Measurements from ENCODE around the gene IER2. TPM values are rescaled to one million over a fixed set of nuclear protein-coding genes. Genes with fewer than 3 reads are reported as not detected.
"Not testable (repeated sequence)": the region's sequence is repeated elsewhere in the genome, so short reads cannot be mapped to it uniquely, and the experiment has no call there.

IER2 gene
- total RNA-seq, 2 donors from 2014 or later: 168 to 184 TPM

DNA sequence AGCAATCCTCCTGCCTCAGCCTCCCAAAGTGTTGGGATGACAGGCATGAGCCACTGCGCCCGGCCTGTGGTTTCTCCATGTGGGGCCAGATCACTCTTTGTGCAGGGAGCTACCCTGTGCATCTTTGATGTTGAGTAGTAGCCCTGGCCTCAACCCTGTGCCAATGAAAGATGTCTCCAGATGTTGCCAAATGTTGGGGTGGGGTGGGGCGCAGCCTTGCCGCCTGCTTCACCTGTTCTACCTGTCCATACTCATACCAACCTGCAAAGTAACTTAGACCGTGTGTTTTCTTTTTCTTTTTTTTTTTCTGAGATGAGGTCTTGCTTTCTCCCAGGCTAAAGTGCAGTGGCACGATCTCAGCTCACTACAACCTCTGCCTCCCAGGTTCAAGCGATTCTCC, 20.9 kb downstream of the IER2 start:
- Mint-ChIP-seq H3K27me3 (ENCODE audit: low read depth) (no peaks in the 10 kb centered on the region), H3K27ac (peak overlapping the region; percentile 98), H3K9me3 (no peaks in the 10 kb centered on the region), H3K4me1 (ENCODE audit: low read depth) (peaks cover 67% of the 10 kb centered on the region), H3K4me3 (peak overlapping the region; percentile 46 to 91), H3K36me3 (ENCODE audit: insufficient read depth in 2 of 2) (peaks cover 2 to 3% of the 10 kb centered on the region in 2 donors)
- DNase-seq (no peak), ATAC-seq (replicated peaks in 1 of 2) (no peak)

DNA sequence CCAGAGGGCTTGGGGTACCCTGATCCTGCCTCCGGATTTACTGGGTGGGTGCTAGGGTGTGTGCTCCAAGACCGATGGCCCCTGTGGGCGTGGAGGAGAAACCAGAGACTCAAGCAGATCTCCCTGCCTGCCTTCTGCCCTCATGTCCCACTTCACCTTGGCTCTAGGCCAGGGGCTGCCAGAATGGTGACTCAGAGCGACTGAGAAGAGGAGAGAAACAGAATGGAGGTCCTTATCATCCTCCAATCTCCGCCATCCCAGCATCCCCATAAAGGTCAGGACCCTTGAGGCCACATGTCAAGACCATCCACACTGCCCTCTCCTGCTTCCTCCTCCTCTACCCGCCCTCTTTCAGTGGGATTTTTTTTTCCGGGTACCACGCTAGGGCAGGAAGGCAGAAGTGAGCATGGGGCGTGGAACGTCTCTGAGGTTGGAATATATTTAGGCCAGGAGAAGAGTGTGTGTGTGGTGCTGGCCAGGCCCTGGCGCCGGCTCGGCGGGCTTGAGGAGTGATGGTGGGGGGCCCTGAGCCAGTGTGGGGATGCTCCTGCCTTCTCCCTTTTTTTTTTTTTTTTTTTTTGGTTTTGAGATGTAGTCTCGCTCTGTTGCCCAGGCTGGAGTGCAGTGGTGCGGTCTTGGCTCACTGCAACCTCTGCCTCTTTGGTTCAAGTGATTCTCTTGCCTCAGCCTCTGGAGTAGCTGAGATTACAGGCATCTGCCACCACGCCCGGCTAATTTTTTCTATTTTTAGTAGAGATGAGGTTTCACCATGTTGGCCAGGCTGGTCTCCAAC, 22.3 kb downstream of the IER2 start:
- peaks cover 53% of the 10 kb centered on the region for H3K4me1 Mint-ChIP-seq (ENCODE audit: low read depth)
- peak; percentile 24 to 42 for ATAC-seq (replicated peaks in 1 of 2)

DNA sequence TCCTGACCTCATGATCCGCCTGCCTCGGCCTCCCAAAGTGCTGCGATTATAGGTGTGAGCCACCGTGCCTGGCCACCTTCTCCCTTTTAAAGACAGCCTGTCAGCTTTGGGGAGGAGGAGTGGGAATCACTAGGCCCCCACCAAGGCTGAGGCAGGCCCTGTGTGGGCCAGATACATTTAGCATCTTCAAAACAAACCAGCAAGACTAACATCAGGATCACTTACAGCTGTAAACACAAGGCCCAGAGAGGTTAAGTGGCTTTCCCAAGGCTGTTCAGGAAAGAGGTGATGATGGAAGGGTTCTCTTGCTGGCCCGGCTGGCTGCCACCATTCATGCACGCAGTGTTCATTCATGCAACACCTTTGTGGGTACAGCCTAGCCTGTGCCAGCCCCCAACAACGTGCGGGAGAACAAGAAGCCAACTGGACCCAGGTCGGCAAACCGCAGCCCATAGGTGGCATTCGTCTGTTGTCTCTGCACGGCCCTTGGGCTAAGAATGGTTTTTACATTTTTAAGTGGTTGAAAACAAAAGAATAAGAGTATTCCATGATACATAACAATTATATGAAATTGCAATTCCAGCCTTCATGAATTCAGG, 23.0 kb downstream of the IER2 start:
- peak overlapping the region; percentile 91 to 97 for H3K4me3 Mint-ChIP-seq
- no peaks in the 10 kb centered on the region for H3K27me3 Mint-ChIP-seq (ENCODE audit: low read depth)
- peaks cover 46% of the 10 kb centered on the region for H3K4me1 Mint-ChIP-seq (ENCODE audit: low read depth)
- H3K27ac Mint-ChIP-seq: peak overlapping the region; percentile 98
- H3K36me3 Mint-ChIP-seq (ENCODE audit: insufficient read depth in 2 of 2): peaks cover 0 to 3% of the 10 kb centered on the region in 2 donors
- DNase-seq (no peak), ATAC-seq (replicated peaks in 1 of 2) (no peak)
- H3K9me3 Mint-ChIP-seq: no peaks in the 10 kb centered on the region

More for the DNA sequence above, 22.3 kb downstream of the IER2 start:
- no peaks in the 10 kb centered on the region for H3K27me3 Mint-ChIP-seq (ENCODE audit: low read depth)
- H3K27ac Mint-ChIP-seq: peak overlapping the region; percentile 98
- DNase-seq: peak; percentile 90
- peaks cover 2 to 3% of the 10 kb centered on the region in 2 donors for H3K36me3 Mint-ChIP-seq (ENCODE audit: insufficient read depth in 2 of 2)
- H3K4me3 Mint-ChIP-seq: peak overlapping the region; percentile 91 to 97
- H3K9me3 Mint-ChIP-seq: no peaks in the 10 kb centered on the region

DNA sequence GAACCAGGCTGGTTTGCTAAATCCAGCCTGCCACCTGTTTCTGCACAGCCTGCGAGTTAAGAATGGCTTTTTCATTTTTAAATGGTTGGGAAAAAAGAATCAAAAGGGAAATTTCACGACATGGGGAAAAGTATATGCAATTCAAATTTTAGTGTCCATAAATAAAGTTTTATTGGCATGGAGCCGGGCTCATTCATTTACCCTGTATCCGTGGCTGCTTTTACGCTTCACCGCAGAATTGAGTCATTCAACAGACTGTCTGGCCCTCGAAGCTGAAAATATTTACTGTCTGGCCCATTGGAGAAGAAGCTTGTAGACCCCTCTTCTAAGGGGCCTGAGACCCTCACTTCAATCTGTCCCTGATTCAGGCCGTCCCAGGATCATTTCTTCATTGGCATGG, 26.1 kb downstream of the IER2 start:
- peaks cover 34% of the 10 kb centered on the region for H3K4me1 Mint-ChIP-seq (ENCODE audit: low read depth)
- H3K9me3 Mint-ChIP-seq: no peaks in the 10 kb centered on the region
- no peak overlapping the region for H3K4me3 Mint-ChIP-seq
- H3K27ac Mint-ChIP-seq: no peak overlapping the region
- ATAC-seq (replicated peaks in 1 of 2) (no peak), DNase-seq (no peak)
- H3K36me3 Mint-ChIP-seq (ENCODE audit: insufficient read depth in 2 of 2): peaks cover 0 to 3% of the 10 kb centered on the region in 2 donors
- H3K27me3 Mint-ChIP-seq (ENCODE audit: low read depth): no peaks in the 10 kb centered on the region

DNA sequence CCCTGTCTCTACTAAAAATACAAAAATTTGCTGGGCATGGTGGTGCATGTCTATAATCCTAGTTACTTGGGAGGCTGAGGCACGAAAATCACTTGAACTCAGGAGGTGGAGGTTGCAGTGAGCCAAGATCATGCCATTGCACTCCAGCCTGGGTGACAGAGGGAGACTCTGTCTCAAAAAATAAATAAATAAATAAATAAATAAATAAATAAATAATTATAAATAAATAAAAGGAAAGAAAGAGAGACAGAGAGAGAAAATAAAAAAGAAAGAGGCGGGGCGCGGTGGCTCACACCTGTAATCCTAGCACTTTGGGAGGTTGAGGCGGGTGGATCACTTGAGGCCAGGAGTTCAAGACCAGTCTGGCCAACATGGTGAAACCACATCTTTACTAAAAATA, 27.4 kb downstream of the IER2 start:
- not testable (repeated sequence) for DNase-seq; H3K4me3 Mint-ChIP-seq; H3K9me3 Mint-ChIP-seq; ATAC-seq (replicated peaks in 1 of 2); H3K27ac Mint-ChIP-seq; H3K27me3 Mint-ChIP-seq (ENCODE audit: low read depth); H3K36me3 Mint-ChIP-seq (ENCODE audit: insufficient read depth in 2 of 2)
- peaks cover 32% of the 10 kb centered on the region for H3K4me1 Mint-ChIP-seq (ENCODE audit: low read depth)

- not testable (repeated sequence) for H3K9me3 Mint-ChIP-seq
These were observed 28.1 kb downstream of the IER2 start for GRCh38 chr19:13178291-13178690.

DNA sequence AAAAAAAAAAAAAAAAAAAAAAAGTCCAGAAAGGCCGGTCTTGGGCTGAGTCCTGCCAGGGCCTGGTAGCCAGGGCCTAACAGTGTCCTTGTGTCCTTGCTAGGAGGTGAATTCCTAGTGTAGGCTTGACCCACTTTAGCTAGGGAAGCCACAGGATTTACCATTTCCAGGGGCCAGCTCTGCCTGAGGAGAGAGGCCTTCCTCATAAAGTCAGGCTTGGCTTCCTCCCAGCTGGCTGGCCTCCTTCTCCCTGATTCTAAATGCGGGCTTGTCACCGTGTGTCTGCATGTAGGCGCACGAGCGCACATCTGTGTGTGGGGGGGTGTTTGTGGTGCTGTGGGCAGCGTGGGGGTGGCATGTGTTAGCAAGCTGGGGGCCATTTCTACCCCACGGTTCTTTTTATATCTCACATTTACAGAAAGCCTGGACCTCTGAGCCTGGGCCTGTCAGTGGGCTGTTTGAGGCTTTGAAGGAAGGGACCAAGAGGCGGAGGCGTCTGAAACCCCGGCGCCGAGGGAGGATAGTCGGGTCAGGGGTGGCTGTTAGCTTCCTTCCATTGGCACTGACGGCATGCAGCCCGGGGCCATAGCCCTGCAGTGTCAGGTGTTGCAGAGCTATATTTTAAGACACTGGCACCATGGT, 31.7 kb downstream of the IER2 start:
- Mint-ChIP-seq H3K9me3 (no peaks in the 10 kb centered on the region), H3K4me1 (ENCODE audit: low read depth) (peaks cover 32% of the 10 kb centered on the region), H3K36me3 (ENCODE audit: insufficient read depth in 2 of 2) (no peaks in the 10 kb centered on the region), H3K27me3 (ENCODE audit: low read depth) (no peaks in the 10 kb centered on the region), H3K27ac (peak overlapping the region; percentile 85), H3K4me3 (peak overlapping the region; percentile 49 to 58)
- DNase-seq (peak in 1 of 2 donors; percentile 56), ATAC-seq (replicated peaks in 1 of 2) (peak; percentile 73 to 75)

More at GRCh38 chr19:13178291-13178690, 28.1 kb downstream of the IER2 start:
- not testable (repeated sequence) for H3K4me3 Mint-ChIP-seq; H3K27ac Mint-ChIP-seq; ATAC-seq (replicated peaks in 1 of 2); H3K27me3 Mint-ChIP-seq (ENCODE audit: low read depth); DNase-seq; H3K36me3 Mint-ChIP-seq (ENCODE audit: insufficient read depth in 2 of 2)
- H3K4me1 Mint-ChIP-seq (ENCODE audit: low read depth): peaks cover 26% of the 10 kb centered on the region

DNA sequence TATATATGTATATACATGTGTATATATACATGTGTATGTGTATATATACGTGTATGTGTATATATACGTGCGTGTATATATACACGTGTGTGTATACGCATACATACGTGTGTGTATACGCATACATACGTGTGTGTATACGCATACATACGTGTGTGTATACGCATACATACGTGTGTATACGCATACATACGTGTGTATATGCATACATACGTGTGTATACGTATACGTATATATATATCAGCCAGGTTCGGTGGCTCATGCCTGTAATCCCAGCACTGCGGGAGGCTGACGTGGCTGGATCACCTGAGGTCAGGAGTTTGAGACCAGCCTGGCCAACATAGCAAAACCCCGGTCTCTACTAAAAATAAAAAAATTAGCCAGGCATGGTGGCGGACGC, 34.7 kb downstream of the IER2 start:
- ATAC-seq (replicated peaks in 1 of 2); DNase-seq; H3K4me3 Mint-ChIP-seq; H3K9me3 Mint-ChIP-seq; H3K27ac Mint-ChIP-seq; H3K36me3 Mint-ChIP-seq (ENCODE audit: insufficient read depth in 2 of 2); H3K27me3 Mint-ChIP-seq (ENCODE audit: low read depth): not testable (repeated sequence)
- peaks cover 42% of the 10 kb centered on the region for H3K4me1 Mint-ChIP-seq (ENCODE audit: low read depth)

- peaks cover 31% of the 10 kb centered on the region for H3K4me1 Mint-ChIP-seq (ENCODE audit: low read depth)
- H3K27me3 Mint-ChIP-seq (ENCODE audit: low read depth); H3K27ac Mint-ChIP-seq: not testable (repeated sequence)
These were observed 35.8 kb downstream of the IER2 start for GRCh38 chr19:13185763-13186657.

DNA sequence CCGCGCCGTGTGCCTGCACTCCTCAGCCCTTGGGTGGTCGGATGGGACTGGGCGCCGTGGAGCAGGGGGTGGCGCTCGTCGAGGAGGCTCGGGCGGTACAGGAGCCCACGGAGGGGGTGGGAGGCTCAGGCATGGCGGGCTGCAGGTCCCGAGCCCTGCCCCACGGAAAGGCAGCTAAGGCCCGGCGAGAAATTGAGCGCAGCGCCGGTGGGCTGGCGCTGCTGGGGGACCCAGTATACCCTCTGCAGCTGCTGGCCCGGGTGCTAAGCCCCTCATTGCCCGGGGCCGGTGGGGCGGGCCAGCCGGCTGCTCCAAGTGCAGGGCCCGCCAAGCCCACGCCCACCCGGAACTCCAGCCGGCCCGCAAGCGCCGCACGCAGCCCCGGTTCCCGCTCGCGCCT, 36.5 kb downstream of the IER2 start:
- H3K9me3 Mint-ChIP-seq; ATAC-seq (replicated peaks in 1 of 2); H3K36me3 Mint-ChIP-seq (ENCODE audit: insufficient read depth in 2 of 2): not testable (repeated sequence)

More at GRCh38 chr19:13185763-13186657, 35.8 kb downstream of the IER2 start:
- not testable (repeated sequence) for ATAC-seq (replicated peaks in 1 of 2); DNase-seq; H3K9me3 Mint-ChIP-seq; H3K36me3 Mint-ChIP-seq (ENCODE audit: insufficient read depth in 2 of 2); H3K4me3 Mint-ChIP-seq

GRCh38 chr19:13187419-13187818, 37.2 kb downstream of the IER2 start:
- no peaks in the 10 kb centered on the region for H3K9me3 Mint-ChIP-seq
- H3K36me3 Mint-ChIP-seq (ENCODE audit: insufficient read depth in 2 of 2): no peaks in the 10 kb centered on the region
- no peaks in the 10 kb centered on the region for H3K27me3 Mint-ChIP-seq (ENCODE audit: low read depth)
- ATAC-seq (replicated peaks in 1 of 2) (no peak), DNase-seq (no peak)
- H3K27ac Mint-ChIP-seq: peak overlapping the region; percentile 21
- no peak overlapping the region for H3K4me3 Mint-ChIP-seq
- H3K4me1 Mint-ChIP-seq (ENCODE audit: low read depth): peaks cover 19% of the 10 kb centered on the region

More for the DNA sequence above, 36.5 kb downstream of the IER2 start:
- H3K27me3 Mint-ChIP-seq (ENCODE audit: low read depth); H3K4me3 Mint-ChIP-seq; DNase-seq; H3K27ac Mint-ChIP-seq: not testable (repeated sequence)
- peaks cover 26% of the 10 kb centered on the region for H3K4me1 Mint-ChIP-seq (ENCODE audit: low read depth)

- no peaks in the 10 kb centered on the region for H3K36me3 Mint-ChIP-seq (ENCODE audit: insufficient read depth in 2 of 2)
- ATAC-seq (replicated peaks in 1 of 2) (no peak), DNase-seq (no peak)
- no peak overlapping the region for H3K27ac Mint-ChIP-seq
- H3K4me1 Mint-ChIP-seq (ENCODE audit: low read depth): peaks cover 28% of the 10 kb centered on the region
- H3K27me3 Mint-ChIP-seq (ENCODE audit: low read depth): no peaks in the 10 kb centered on the region
- no peaks in the 10 kb centered on the region for H3K9me3 Mint-ChIP-seq
- H3K4me3 Mint-ChIP-seq: no peak overlapping the region
These were observed 39.4 kb downstream of the IER2 start for GRCh38 chr19:13189600-13189999.
